ENCODE measurements around the gene LRWD1.
"Not testable (repeated sequence)": the region's sequence is repeated elsewhere in the genome, so short reads cannot be mapped to it uniquely, and the experiment has no call there.

LRWD1 gene

DNA sequence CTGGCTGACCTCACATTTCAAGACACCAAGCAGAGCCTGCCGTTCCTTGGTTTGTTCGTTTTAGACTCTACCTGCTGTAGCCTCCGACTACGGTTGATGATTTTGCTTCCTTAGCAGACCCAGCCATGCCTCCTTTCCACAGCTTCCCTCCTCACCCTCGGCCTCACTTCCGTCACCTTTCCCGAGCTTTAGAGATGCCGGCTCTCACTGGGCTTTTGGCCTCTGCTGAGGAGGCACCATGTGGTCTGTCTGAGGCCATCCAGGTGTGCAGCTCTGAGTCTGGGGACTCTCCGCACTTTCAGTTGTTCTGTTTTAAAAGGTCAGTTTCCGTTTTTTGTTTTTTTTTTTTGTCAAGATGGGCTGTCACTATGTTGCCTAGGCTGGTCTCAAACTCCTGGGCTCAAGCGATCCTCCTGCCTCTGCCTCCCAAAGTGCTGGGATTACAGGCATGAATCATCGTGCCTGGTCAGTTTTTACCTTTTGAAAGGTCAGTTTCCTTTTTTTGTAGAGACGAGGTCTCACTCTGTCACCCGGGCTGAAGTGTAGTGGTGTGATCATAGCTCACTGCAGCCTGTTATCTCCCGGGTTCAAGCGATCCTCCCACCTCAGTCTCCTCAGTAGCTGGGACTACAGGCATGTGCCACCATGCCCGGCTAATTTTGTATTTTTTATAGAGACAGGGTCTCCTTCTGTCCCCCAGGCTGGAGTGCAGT, 19.7 kb upstream of the LRWD1 start:
- DNase-seq (ENCODE audit: low read depth in 2 of 2): no peak

- no peak for DNase-seq (ENCODE audit: low read depth in 2 of 2)
These were observed 19.1 kb upstream of the LRWD1 start for GRCh38 chr7:102445674-102446071.

DNA sequence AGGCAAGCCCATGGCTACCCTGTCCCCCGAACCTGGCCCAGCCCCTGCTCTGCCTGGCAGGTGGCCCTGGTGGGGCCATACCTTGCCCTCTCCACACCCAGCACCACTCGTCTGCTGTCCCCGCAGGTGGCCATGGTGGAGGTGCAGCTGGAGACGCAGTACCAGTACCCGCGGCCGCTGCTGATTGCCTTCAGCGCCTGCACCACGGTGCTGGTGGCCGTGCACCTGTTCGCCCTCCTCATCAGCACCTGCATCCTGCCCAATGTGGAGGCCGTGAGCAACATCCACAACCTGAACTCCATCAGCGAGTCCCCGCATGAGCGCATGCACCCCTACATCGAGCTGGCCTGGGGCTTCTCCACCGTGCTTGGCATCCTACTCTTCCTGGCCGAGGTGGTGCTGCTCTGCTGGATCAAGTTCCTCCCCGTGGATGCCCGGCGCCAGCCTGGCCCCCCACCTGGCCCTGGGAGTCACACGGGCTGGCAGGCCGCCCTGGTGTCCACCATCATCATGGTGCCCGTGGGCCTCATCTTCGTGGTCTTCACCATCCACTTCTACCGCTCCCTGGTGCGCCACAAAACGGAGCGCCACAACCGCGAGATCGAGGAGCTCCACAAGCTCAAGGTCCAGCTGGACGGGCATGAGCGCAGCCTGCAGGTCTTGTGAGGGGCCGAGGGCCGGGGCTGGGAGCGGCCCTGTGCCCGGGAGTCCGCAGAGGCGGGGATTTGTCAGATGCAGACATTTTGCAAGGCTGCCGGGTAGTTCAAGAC, 18.2 kb upstream of the LRWD1 start:
- DNase-seq (ENCODE audit: low read depth in 2 of 2): no peak

DNA sequence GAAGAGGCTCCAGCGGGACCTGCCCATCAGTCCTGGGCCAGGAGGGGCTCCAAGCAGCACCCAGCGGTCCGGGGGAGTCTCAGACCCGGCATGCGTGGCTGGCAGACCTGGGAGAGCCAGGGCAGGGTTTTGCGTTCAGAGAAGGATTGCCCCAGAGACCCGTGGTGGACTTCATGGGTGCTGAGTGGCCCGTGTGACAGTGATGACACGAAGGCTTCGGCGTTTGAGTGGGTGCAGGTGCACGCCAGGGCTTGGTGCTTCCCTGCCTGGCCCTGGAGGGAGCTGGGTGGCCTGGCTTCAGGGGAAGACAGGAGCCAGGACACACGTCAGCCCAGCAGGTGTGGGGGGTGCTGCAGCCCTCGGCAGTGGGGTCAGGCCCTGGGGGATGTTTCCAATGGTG, 17.5 kb upstream of the LRWD1 start:
- DNase-seq (ENCODE audit: low read depth in 2 of 2): no peak

DNA sequence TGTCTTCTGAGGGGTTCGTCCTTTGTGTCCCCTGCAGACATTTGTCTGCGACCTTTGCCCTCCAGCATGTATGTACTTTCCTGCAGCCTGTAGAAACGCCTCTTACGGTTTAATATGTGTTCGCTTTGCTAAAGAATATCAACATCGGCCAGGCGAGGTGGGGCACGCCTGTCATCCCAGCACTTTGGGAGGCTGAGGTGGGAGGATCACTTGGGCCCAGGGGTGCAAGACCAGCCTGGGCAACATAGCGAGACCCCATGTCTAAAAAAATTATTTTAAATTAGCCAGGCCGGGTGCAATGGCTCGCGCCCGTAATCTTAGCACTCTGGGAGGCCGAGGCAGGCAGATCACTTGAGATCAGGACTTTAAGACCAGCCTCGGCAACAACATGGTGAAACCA, 15.6 kb upstream of the LRWD1 start:
- DNase-seq (ENCODE audit: low read depth in 2 of 2): no peak

- DNase-seq (ENCODE audit: low read depth in 2 of 2): peak in 1 of 2 donors; percentile 19
These were observed 14.5 kb upstream of the LRWD1 start for GRCh38 chr7:102450242-102450641.

GRCh38 chr7:102451371-102452054, 13.3 kb upstream of the LRWD1 start:
- no peak for DNase-seq (ENCODE audit: low read depth in 2 of 2)

DNA sequence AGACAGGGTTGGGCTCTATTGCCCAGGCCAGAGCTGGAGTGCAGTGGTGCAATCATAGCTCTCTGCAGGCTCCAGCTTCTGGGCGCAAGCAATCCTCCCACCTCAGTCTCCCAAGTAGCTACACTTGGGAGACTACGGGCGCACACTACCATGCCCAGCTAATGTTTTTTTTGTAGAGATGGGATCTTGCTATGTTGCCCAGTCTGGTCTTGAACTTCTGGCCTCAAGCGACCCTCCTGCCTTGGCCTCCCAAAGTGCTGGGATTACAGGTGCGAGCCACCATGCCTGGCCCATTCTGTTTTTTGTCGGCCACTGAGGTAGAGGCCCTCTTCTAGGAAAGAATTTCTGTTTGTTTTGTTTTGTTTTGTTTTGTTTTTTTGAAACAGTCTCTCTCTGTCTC, 12.3 kb upstream of the LRWD1 start:
- DNase-seq (ENCODE audit: low read depth in 2 of 2): no peak

GRCh38 chr7:102453319-102453718, 11.5 kb upstream of the LRWD1 start:
- DNase-seq (ENCODE audit: low read depth in 2 of 2): no peak

- no peak for DNase-seq (ENCODE audit: low read depth in 2 of 2)
These were observed 10.3 kb upstream of the LRWD1 start for GRCh38 chr7:102454468-102454867.

GRCh38 chr7:102454932-102455331, 9.9 kb upstream of the LRWD1 start:
- DNase-seq (ENCODE audit: low read depth in 2 of 2): not testable (repeated sequence)

DNA sequence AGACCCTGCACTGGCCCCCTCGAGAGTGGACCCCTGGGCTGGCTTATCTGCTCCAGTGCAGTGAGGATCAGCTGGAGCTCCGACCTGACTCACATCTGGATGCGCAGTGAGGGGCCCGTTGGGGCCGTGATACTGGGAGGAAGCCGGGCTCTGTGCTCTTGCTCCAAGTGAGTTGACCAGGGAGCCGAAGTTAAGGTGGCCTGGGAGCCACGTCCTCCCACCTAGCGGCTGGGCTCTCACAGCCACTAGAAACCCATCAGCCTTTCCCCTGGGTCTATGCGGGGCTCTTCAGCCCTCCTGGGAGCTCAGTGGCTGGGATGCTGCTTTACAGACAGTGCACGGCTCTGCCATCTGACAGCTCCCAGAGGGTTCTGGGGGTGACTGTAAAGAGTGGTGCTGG, 9.2 kb upstream of the LRWD1 start:
- no peak for DNase-seq (ENCODE audit: low read depth in 2 of 2)

DNA sequence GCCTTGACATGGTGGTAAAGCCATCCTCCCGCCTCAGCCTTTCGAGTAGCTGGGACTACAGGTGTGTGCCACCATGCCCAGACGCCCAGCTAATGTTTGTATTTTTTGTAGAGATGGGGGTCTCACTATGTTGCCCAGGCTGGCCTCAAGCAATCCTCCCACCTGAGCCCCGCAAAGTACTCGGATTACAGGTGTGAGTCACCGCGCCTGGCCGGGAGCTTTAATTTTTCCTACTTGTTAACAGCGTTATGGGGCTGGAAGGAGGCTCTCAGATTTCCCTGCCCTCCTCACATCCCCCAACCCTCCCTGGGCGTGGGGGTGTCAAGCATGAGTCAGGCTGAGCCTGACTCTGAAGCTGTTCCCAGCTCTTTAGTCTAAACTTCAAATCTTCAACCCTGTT, 8.5 kb upstream of the LRWD1 start:
- no peak for DNase-seq (ENCODE audit: low read depth in 2 of 2)

DNA sequence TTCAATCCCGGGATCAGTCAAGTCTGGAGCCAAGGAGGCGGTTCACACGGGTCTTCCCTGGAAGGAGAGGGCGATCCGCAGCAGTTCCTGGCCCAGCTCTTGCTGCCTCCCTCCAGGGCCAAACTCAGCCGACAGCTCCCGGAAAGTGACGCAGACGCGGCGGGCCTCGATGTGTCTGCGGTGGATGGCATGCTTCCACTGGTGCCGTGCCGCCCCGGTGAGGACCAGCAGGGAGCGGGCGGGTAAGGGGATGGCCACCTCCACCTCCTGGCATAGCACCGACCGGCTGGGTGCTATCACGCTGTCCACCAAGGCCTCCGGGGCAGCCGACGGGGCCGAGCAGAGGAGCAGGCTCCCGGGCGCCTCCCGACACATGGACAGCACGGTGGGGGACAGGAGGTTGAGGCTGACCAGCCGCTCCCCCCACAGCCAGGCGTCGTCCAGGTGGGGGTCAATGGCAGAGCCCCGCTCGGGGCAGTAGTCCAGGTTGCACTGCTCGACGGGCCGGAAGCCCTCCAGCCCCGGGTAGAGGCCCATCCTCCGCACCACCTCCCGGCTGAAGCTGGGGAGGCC, 7.3 kb upstream of the LRWD1 start:
- DNase-seq (ENCODE audit: low read depth in 2 of 2): no peak

- no peak for DNase-seq (ENCODE audit: low read depth in 2 of 2)
These were observed 5.5 kb upstream of the LRWD1 start for GRCh38 chr7:102459221-102459844.

- DNase-seq (ENCODE audit: low read depth in 2 of 2): no peak
These were observed 4.3 kb upstream of the LRWD1 start for GRCh38 chr7:102460467-102460866.

- DNase-seq (ENCODE audit: low read depth in 2 of 2): no peak
These were observed 775 bp upstream of the LRWD1 start for GRCh38 chr7:102463841-102464576.

DNA sequence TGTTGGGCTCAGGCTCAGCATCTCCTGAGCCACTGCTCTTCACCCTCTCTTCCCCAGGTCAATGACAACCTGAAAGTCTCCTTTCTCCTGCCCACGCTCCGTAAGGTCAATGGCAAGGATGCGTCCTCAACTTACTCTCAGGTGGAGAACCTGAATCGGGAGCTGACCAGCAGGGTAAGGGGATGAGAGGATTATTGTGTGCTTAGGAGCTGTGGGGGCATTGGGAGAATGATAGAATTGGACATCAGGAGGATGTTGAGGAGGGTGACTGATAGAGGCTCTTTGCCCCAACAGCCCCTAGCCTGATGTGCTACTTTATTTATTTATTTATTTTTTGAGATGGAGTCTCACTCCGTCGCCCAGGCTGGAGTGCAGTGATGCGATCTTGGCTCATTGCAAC, 1.3 kb downstream of the LRWD1 start:
- DNase-seq (ENCODE audit: low read depth in 2 of 2): no peak

- DNase-seq (ENCODE audit: low read depth in 2 of 2): no peak
These were observed 3.0 kb downstream of the LRWD1 start for GRCh38 chr7:102467581-102468477.
